Measurements from ENCODE around the gene CNKSR3.

CNKSR3 gene

DNA sequence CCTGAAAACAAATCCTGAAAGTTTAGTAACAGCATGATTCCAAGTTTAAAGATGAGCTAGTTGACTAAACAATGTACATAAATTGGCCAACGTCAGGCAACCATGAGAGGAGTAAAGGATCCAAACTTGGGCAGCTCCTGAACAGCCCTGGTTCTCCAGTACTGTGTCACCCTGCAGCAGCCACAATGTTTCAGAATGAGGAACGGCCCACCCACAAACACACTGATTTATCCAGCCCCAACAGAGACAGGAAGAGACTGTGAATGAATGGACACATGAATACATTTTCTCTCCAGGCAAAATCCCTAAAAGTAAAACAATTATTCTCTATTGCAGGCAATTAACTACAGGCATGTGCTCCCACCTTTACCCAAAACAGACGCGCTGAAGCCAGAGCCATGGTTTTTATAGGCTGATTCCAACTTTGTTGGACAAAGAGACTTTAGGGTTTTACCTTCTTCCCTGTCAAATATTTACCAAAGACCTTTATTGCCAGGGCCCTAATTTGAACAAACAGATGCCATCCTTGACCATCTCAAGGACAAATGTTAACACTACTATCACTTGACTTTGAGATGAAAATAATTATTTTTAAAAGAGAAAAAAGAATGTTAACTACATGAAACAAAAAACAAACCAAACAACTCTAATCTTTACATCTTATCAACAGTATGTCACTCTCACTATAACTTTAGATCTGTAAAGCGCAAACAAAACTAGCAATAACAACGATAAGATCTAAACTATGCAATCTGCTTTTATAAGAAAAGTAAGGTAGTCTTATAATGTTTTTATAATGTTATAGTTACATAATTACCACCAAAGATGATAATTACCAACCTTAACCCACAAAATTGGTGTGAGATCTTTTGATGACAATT lies 22.9 kb downstream of the CNKSR3 start:
- Histone ChIP-seq H3K9me3 (ENCODE audit: control insufficient read depth, low read length) (no peaks in the 10 kb centered on the region), H3K4me1 (ENCODE audit: control insufficient read depth, insufficient read depth, low read length) (peaks cover 47% of the 10 kb centered on the region), H3K36me3 (ENCODE audit: control insufficient read depth, insufficient read depth, low read length, severe bottlenecking) (no peaks in the 10 kb centered on the region), H3K9ac (ENCODE audit: low read length) (peak overlapping the region; percentile 37), H3K27me3 (replicated peaks; ENCODE audit: control insufficient read depth, insufficient read depth, low read length) (no peaks in the 10 kb centered on the region), H3K4me3 (ENCODE audit: low read length) (no peak overlapping the region)
- DNase-seq (ENCODE audit: low read depth), result peak; percentile 25

DNA sequence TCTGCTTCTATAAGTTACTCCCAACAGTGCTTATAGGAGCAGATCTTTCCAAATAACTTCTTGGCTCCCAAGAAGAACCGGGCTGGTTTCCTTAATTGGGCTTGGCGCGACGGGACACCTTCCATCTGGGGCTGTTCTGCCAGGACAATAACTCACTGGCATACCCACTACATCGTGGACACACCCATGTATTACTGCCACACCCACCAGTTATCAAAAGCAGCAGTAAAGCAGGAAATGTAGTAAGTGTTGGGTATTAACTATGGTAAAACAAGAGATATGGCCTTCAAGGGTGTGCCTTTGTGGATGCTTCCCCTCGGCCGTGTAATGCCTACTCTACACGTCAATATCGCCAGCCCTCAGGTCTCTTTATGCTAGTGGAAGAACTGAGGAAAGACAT lies 24.7 kb downstream of the CNKSR3 start:
- H3K4me3 ChIP-seq (ENCODE audit: low read length), result no peak overlapping the region
- no peaks in the 10 kb centered on the region for H3K36me3 ChIP-seq (ENCODE audit: control insufficient read depth, insufficient read depth, low read length, severe bottlenecking)
- no peak for DNase-seq (ENCODE audit: low read depth)
- H3K9ac ChIP-seq (ENCODE audit: low read length), result no peak overlapping the region
- peaks cover 36% of the 10 kb centered on the region for H3K4me1 ChIP-seq (ENCODE audit: control insufficient read depth, insufficient read depth, low read length)
- no peaks in the 10 kb centered on the region for H3K9me3 ChIP-seq (ENCODE audit: control insufficient read depth, low read length)
- H3K27me3 ChIP-seq (replicated peaks; ENCODE audit: control insufficient read depth, insufficient read depth, low read length), result no peaks in the 10 kb centered on the region

- Histone ChIP-seq H3K4me1 (ENCODE audit: control insufficient read depth, insufficient read depth, low read length) (peaks cover 42% of the 10 kb centered on the region), H3K9me3 (ENCODE audit: control insufficient read depth, low read length) (no peaks in the 10 kb centered on the region), H3K9ac (ENCODE audit: low read length) (no peak overlapping the region), H3K36me3 (ENCODE audit: control insufficient read depth, insufficient read depth, low read length, severe bottlenecking) (no peaks in the 10 kb centered on the region), H3K4me3 (ENCODE audit: low read length) (no peak overlapping the region), H3K27me3 (replicated peaks; ENCODE audit: control insufficient read depth, insufficient read depth, low read length) (no peaks in the 10 kb centered on the region)
- no peak for DNase-seq (ENCODE audit: low read depth)
These were observed 25.5 kb downstream of the CNKSR3 start for GRCh38 chr6:154484942-154485341.

GRCh38 chr6:154482858-154483257 lies 27.6 kb downstream of the CNKSR3 start:
- Histone ChIP-seq H3K9me3 (ENCODE audit: control insufficient read depth, low read length) (no peaks in the 10 kb centered on the region), H3K4me3 (ENCODE audit: low read length) (no peak overlapping the region), H3K27me3 (replicated peaks; ENCODE audit: control insufficient read depth, insufficient read depth, low read length) (no peaks in the 10 kb centered on the region), H3K36me3 (ENCODE audit: control insufficient read depth, insufficient read depth, low read length, severe bottlenecking) (no peaks in the 10 kb centered on the region), H3K4me1 (ENCODE audit: control insufficient read depth, insufficient read depth, low read length) (peaks cover 48% of the 10 kb centered on the region), H3K9ac (ENCODE audit: low read length) (no peak overlapping the region)
- DNase-seq (ENCODE audit: low read depth), result no peak

GRCh38 chr6:154481521-154482013 lies 28.9 kb downstream of the CNKSR3 start:
- no peaks in the 10 kb centered on the region for H3K27me3 ChIP-seq (replicated peaks; ENCODE audit: control insufficient read depth, insufficient read depth, low read length)
- no peak for DNase-seq (ENCODE audit: low read depth)
- no peaks in the 10 kb centered on the region for H3K9me3 ChIP-seq (ENCODE audit: control insufficient read depth, low read length)
- H3K4me1 ChIP-seq (ENCODE audit: control insufficient read depth, insufficient read depth, low read length), result peaks cover 39% of the 10 kb centered on the region
- H3K36me3 ChIP-seq (ENCODE audit: control insufficient read depth, insufficient read depth, low read length, severe bottlenecking), result no peaks in the 10 kb centered on the region
- H3K9ac ChIP-seq (ENCODE audit: low read length), result no peak overlapping the region
- H3K4me3 ChIP-seq (ENCODE audit: low read length), result no peak overlapping the region

GRCh38 chr6:154479771-154480639 lies 30.5 kb downstream of the CNKSR3 start:
- peaks cover 40% of the 10 kb centered on the region for H3K4me1 ChIP-seq (ENCODE audit: control insufficient read depth, insufficient read depth, low read length)
- H3K36me3 ChIP-seq (ENCODE audit: control insufficient read depth, insufficient read depth, low read length, severe bottlenecking), result no peaks in the 10 kb centered on the region
- no peak for DNase-seq (ENCODE audit: low read depth)
- H3K4me3 ChIP-seq (ENCODE audit: low read length), result peak overlapping the region; percentile 71
- peak overlapping the region; percentile 71 for H3K9ac ChIP-seq (ENCODE audit: low read length)
- no peaks in the 10 kb centered on the region for H3K27me3 ChIP-seq (replicated peaks; ENCODE audit: control insufficient read depth, insufficient read depth, low read length)
- H3K9me3 ChIP-seq (ENCODE audit: control insufficient read depth, low read length), result no peaks in the 10 kb centered on the region

DNA sequence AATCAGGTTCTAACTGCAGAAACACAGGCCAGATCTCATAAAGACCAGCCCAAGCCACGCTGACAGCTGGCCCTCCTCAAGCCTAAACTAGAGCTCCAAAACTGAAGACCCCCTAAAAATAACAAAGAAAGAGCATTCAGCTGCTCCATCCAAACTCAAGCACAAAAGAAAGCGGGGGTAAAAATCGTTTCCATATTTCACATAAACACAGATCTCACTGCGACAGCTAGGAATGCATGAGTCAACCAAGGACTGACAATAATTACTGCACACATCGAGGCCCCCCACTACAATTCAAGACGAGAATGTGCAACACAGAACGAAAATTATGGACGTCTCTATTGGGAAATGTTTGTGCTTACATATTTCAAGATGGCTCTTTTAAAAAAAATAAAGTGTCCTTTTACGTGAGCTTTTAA lies 31.1 kb downstream of the CNKSR3 start:
- peak; percentile 78 for DNase-seq (ENCODE audit: low read depth)
- H3K4me3 ChIP-seq (ENCODE audit: low read length), result peak overlapping the region; percentile 71

DNA sequence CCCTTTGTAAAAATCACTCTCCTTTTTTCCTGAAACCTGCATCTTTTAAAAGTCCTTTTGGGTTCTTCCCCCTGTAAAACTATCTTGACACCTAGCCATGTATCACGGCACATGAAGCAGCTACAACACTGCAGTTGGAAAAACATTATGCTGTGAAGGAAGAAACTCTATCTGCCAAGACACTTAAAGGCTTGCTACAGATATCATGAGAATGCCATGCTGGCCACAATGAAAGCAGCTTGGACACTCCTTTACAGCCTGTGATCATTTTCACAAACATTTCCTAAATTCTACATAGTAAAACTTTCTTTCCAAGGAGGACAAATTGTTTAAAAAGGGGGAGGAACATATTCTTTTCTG lies 31.8 kb downstream of the CNKSR3 start:
- Histone ChIP-seq H3K9me3 (ENCODE audit: control insufficient read depth, low read length) (no peaks in the 10 kb centered on the region), H3K9ac (ENCODE audit: low read length) (peak overlapping the region; percentile 71), H3K27me3 (replicated peaks; ENCODE audit: control insufficient read depth, insufficient read depth, low read length) (no peaks in the 10 kb centered on the region), H3K4me1 (ENCODE audit: control insufficient read depth, insufficient read depth, low read length) (peaks cover 42% of the 10 kb centered on the region), H3K36me3 (ENCODE audit: control insufficient read depth, insufficient read depth, low read length, severe bottlenecking) (no peaks in the 10 kb centered on the region), H3K4me3 (ENCODE audit: low read length) (peak overlapping the region; percentile 71)
- DNase-seq (ENCODE audit: low read depth), result peak; percentile 55

More for the DNA sequence above, 31.1 kb downstream of the CNKSR3 start:
- Histone ChIP-seq H3K9ac (ENCODE audit: low read length) (peak overlapping the region; percentile 71), H3K4me1 (ENCODE audit: control insufficient read depth, insufficient read depth, low read length) (peaks cover 42% of the 10 kb centered on the region), H3K27me3 (replicated peaks; ENCODE audit: control insufficient read depth, insufficient read depth, low read length) (no peaks in the 10 kb centered on the region), H3K9me3 (ENCODE audit: control insufficient read depth, low read length) (no peaks in the 10 kb centered on the region), H3K36me3 (ENCODE audit: control insufficient read depth, insufficient read depth, low read length, severe bottlenecking) (no peaks in the 10 kb centered on the region)

DNA sequence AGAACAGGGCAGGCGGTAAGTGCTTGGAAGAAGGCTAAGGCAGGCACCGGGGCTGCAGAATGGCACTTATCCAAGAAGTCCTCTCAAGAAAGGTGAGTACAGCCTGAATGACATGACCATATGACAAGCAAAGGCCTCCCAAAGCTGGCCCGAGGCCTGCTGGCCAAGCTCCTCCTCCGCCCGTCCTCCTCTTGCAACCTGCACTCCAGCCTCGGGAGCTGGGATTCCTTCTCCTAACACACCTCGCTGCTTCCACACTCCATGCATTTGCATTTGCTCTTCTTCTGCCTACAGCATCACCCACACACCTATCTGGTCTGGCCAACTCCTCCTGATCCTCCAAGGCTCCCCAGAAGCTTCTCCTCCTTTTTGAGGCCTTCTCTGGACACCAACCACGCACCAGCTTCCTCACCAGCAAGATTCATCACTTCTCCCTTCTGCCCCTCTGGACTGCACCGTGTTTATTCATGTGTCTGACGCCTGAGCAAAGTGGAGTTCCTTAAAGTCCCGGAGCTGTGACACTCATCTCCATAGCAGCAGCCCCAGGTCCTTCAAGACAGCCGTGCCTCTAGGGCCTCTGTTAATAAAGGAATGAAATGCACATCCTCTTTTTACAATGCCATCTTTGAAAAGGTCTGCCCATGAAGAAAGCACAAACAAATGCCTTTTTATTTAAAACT lies 32.3 kb downstream of the CNKSR3 start:
- Histone ChIP-seq H3K4me3 (ENCODE audit: low read length) (peak overlapping the region; percentile 71), H3K9me3 (ENCODE audit: control insufficient read depth, low read length) (no peaks in the 10 kb centered on the region), H3K36me3 (ENCODE audit: control insufficient read depth, insufficient read depth, low read length, severe bottlenecking) (no peaks in the 10 kb centered on the region), H3K4me1 (ENCODE audit: control insufficient read depth, insufficient read depth, low read length) (peaks cover 40% of the 10 kb centered on the region), H3K9ac (ENCODE audit: low read length) (peak overlapping the region; percentile 71), H3K27me3 (replicated peaks; ENCODE audit: control insufficient read depth, insufficient read depth, low read length) (no peaks in the 10 kb centered on the region)
- peak; percentile 45 for DNase-seq (ENCODE audit: low read depth)

GRCh38 chr6:154476494-154476893 lies 34.0 kb downstream of the CNKSR3 start:
- no peak for DNase-seq (ENCODE audit: low read depth)
- Histone ChIP-seq H3K4me1 (ENCODE audit: control insufficient read depth, insufficient read depth, low read length) (peaks cover 33% of the 10 kb centered on the region), H3K9me3 (ENCODE audit: control insufficient read depth, low read length) (no peaks in the 10 kb centered on the region), H3K9ac (ENCODE audit: low read length) (no peak overlapping the region), H3K36me3 (ENCODE audit: control insufficient read depth, insufficient read depth, low read length, severe bottlenecking) (no peaks in the 10 kb centered on the region), H3K27me3 (replicated peaks; ENCODE audit: control insufficient read depth, insufficient read depth, low read length) (no peaks in the 10 kb centered on the region), H3K4me3 (ENCODE audit: low read length) (no peak overlapping the region)
